Measurements from ENCODE around the gene CALML4.

DNA sequence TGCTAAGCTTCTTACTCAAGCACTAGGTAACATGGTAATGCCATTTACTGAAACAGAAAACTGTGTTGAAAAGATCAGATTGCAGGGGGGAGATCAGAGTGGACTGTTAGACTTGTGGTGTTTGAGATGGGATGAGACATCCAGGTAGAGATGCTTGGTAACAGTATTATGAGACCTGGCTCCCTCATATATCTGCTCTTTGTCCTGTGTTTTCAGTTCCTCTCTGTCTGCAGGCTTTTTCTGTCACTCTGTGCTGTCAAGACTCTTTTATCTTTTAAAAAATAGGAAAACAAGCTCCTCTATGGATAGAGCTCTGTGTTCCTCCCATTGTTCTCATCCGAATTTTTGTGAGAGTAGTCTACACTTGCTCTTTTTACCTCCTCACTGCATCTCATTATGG lies 48.1 kb downstream of the CALML4 start:
- TF ChIP-seq POLR2A (IDR thresholded peaks at IDR 0.05) (no peak), POLR2AphosphoS5 (IDR thresholded peaks at IDR 0.05) (no peak)
- TF ChIP-seq, protein P1, sequence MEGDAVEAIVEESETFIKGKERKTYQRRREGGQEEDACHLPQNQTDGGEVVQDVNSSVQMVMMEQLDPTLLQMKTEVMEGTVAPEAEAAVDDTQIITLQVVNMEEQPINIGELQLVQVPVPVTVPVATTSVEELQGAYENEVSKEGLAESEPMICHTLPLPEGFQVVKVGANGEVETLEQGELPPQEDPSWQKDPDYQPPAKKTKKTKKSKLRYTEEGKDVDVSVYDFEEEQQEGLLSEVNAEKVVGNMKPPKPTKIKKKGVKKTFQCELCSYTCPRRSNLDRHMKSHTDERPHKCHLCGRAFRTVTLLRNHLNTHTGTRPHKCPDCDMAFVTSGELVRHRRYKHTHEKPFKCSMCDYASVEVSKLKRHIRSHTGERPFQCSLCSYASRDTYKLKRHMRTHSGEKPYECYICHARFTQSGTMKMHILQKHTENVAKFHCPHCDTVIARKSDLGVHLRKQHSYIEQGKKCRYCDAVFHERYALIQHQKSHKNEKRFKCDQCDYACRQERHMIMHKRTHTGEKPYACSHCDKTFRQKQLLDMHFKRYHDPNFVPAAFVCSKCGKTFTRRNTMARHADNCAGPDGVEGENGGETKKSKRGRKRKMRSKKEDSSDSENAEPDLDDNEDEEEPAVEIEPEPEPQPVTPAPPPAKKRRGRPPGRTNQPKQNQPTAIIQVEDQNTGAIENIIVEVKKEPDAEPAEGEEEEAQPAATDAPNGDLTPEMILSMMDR (IDR thresholded peaks at IDR 0.05): no peak
